Astrocyte of the spinal cord (primary cell): ENCODE data around the gene MTM1.
A peak's percentile ranks its signal among the peaks of the same experiment; 100 is the strongest.

Experiments used
- DNase-seq: peaks from one replicate; pipeline ENCODE4 v3.0.0; 2011; ENCODE audit warnings: low read depth, low spot score
- H3K4me3 ChIP-seq: 2 replicates; pipeline ENCODE4 v1.5.1; 2011; ENCODE audit warnings: low read depth, mild to moderate bottlenecking, low read length, moderate library complexity
- CTCF ChIP-seq: IDR thresholded peaks from 2 replicates; pipeline ENCODE4 v1.5.1; 2012; ENCODE audit warnings: low read depth, mild to moderate bottlenecking, low read length, inconsistent platforms
- in situ Hi-C: cut with HindIII; loops from 2 replicates; pipeline ENCODE4 v1.10.0; 2017; ENCODE audit warnings: low sequenced_read_pairs

MTM1 gene

GRCh38 chrX:150655788-150656187 lies 87.4 kb downstream of the MTM1 start:
- no peak for DNase-seq
- in situ Hi-C loops, result no loop called here
- no peak overlapping the region for H3K4me3 ChIP-seq
- no peak for TF ChIP-seq CTCF

DNA sequence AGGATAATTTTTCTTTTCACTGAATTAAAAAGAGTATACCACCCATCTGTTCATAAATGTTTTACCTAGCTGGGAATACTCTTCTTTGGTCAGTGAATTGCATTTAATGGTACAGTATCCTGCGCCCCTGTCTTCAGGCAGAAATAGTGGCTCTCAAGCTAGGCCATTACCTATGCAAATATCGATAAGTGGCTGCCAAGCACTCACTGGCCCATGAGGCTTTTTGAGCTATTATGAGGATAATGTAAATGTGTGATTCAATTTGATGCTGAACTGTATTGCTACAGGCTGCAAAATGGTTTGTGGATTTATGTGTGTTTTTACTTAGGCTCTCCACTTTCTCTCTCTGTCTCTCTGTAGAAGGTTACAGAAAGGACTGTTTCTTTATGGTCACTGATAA lies 94.7 kb downstream of the MTM1 start:
- no peak overlapping the region for H3K4me3 ChIP-seq
- no peak for TF ChIP-seq CTCF
- in situ Hi-C loops, result no loop called here
- DNase-seq, result no peak

- H3K4me3 ChIP-seq, result no peak overlapping the region
- no peak for DNase-seq
- TF ChIP-seq CTCF, result no peak
- in situ Hi-C loops, result no loop called here
These were observed 95.9 kb downstream of the MTM1 start for GRCh38 chrX:150664290-150664689.

DNA sequence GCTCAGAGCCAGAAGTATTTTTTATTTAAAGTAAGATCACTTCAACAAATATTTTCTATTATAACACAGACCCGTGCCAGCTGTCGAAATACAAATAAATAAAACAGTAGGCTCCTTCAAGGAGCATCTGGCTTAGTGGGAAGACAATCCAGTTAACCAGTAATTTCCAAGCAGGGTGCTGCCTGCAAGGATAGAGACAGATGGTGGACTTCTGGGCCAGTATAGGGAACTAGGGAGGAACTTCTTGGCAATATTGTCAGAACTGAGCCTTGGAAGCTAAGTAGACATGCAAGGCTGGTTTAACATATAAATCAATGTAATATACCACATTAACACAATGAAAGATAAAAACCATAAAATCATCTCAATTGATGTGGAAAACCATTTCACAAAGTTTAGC lies 107.8 kb downstream of the MTM1 start:
- no peak overlapping the region for H3K4me3 ChIP-seq
- no peak for DNase-seq
- no peak for TF ChIP-seq CTCF
- in situ Hi-C loops, result no loop called here

DNA sequence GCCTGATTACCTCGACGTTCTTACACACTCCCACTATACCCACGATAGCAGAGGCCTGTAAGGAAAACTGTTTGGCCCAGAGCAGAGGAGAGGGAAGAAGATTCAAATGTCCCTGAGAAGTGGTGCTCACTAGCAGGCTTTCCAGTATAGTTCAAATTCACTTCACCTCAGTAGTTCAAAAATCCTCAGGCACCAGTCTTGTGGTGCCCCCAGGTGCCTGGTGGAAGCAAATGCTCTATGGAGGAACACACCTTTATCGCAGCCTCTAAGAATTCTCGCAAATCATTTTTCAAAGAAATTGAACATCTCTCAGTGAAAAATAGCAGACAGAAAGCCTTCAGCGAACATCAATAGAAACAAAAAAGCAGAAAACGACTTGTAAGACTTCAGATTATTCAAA lies 112.6 kb downstream of the MTM1 start:
- H3K4me3 ChIP-seq, result no peak overlapping the region
- in situ Hi-C loops, result no loop called here
- DNase-seq, result peak; percentile 24
- peak; percentile 54 for TF ChIP-seq CTCF

- no peak for DNase-seq
- TF ChIP-seq CTCF, result no peak
- in situ Hi-C loops, result no loop called here
- no peak overlapping the region for H3K4me3 ChIP-seq
These were observed 114.7 kb downstream of the MTM1 start for GRCh38 chrX:150683112-150683511.

DNA sequence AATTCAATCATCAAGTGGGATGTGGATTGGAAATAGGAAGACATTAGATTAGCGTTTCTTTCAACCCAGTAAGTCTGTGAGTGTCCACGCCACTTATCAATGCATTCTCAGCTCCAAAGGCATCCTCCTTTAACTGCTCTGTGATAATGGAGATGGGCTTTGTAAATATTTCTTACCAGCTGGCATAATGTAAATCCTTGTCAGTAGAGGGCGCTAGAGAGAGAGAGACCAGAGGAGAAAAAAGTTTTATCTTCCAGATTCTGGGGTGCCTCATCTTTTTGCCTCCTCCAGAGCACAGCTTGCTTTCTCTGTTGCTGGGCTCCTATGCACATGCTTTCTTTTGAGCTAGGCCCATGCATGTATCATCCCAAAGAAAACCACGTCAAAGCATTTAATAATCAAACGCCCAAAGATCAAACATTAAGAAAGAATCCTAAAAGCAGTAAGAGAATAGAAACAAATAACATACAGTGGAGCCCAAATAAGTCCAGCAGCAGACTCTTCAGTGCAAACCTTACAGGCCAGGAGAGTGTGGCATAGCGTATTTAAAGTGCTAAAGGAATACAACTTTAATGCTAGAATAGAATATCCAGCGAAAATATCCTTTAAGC lies 115.2 kb downstream of the MTM1 start:
- no peak overlapping the region for H3K4me3 ChIP-seq
- peak; percentile 42 for TF ChIP-seq CTCF
- in situ Hi-C loops, result no loop called here
- peak; percentile 12 for DNase-seq
